ENCODE results near the gene IVD. TPM values are rescaled to one million over a fixed set of nuclear protein-coding genes. Genes with fewer than 3 reads are reported as not detected.
A peak's percentile ranks its signal among the peaks of the same experiment; 100 is the strongest.

IVD gene
- total and polyA plus RNA-seq, 9 of the 15 experiments (the other 6 are each of a cell fraction or from before 2014, with no cell fraction given): 0.15 to 4.5 (median 2.4) TPM

- peak; percentile 2; the same call in 1 of the 3 replicates for ATAC-seq
- WGBS (ENCODE audit: insufficient coverage, low coverage, missing lambda C conversion rate): 9% methylated on average over 16 of the region's 17 CpGs
- intact Hi-C loops (cut with micrococcal nuclease): no loop called here
- ChIA-PET CTCF (ENCODE audit: low intra/inter-chr PET ratio) (no interaction called here), POLR2A (interaction anchor here (0.6 to 2.7 kb wide), 5 partner anchors 11 to 439 kb away, joined by 3 to 16 read pairs (median 3); partner anchors contain the start of gene RAD51)
- Histone ChIP-seq H3K79me2 (ENCODE audit: control insufficient read depth, insufficient read depth, low read length) (peaks cover 36% of the 10 kb centered on the region), H3K9ac (ENCODE audit: insufficient read depth in 1 of 2, low read depth in 2 of 2, low read length in 2 of 2) (peak overlapping the region; percentile 74 to 88), H4K20me1 (replicated peaks; ENCODE audit: control insufficient read depth, insufficient read depth, low read length) (no peaks in the 10 kb centered on the region), H3K4me3 (peak overlapping the region; percentile 43), H3K36me3 (ENCODE audit: control insufficient read depth, insufficient read depth, low read length) (no peaks in the 10 kb centered on the region), H3K27ac (ENCODE audit: extremely low read depth, low read depth, low read length) (peak overlapping the region; percentile 78), H3K4me1 (replicated peaks in 1 of 2; ENCODE audit: control insufficient read depth in 2 of 2, insufficient read depth in 2 of 2, low read length in 2 of 2) (peaks cover 45 to 61% of the 10 kb centered on the region in 2 experiments), H3K4me2 (ENCODE audit: insufficient read depth, low read length) (peak overlapping the region; percentile 85), H3K27me3 (ENCODE audit: control insufficient read depth in 2 of 2, insufficient read depth in 2 of 2, low read length in 2 of 2) (no peaks in the 10 kb centered on the region), H3K9me1 (ENCODE audit: control insufficient read depth, insufficient read depth, low read length) (no peaks in the 10 kb centered on the region), H3K9me3 (replicated peaks; ENCODE audit: control insufficient read depth, insufficient read depth, low read depth, low read length) (no peaks in the 10 kb centered on the region), H2AFZ (ENCODE audit: low read depth, low read length) (peak overlapping the region; percentile 95)
- in situ Hi-C loops (cut with MboI): no loop called here
- BruUV-seq (replicated peaks): no TSS peak
- DNase-seq (ENCODE audit: extremely low read depth in 1 of 4, low spot score in 3 of 4): peak in 2 of 4 experiments; percentile 41 to 56
- peak; percentile 67 for FAIRE-seq
- TF ChIP-seq ZNF740 (CRISPR knock-in tag; IDR thresholded peaks at IDR 0.05): 0 out of 2 replicates have a peak, but pooled peaks have one; percentile 15
- no peak for TF ChIP-seq ZNF740 (tag; IDR thresholded peaks at IDR 0.05)
- TF ChIP-seq FOXP1 (CRISPR knock-in tag; IDR thresholded peaks at IDR 0.05): 0 out of 2 replicates have a peak, but pooled peaks have one; percentile 36
- TF ChIP-seq, protein P1, sequence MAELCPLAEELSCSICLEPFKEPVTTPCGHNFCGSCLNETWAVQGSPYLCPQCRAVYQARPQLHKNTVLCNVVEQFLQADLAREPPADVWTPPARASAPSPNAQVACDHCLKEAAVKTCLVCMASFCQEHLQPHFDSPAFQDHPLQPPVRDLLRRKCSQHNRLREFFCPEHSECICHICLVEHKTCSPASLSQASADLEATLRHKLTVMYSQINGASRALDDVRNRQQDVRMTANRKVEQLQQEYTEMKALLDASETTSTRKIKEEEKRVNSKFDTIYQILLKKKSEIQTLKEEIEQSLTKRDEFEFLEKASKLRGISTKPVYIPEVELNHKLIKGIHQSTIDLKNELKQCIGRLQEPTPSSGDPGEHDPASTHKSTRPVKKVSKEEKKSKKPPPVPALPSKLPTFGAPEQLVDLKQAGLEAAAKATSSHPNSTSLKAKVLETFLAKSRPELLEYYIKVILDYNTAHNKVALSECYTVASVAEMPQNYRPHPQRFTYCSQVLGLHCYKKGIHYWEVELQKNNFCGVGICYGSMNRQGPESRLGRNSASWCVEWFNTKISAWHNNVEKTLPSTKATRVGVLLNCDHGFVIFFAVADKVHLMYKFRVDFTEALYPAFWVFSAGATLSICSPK (IDR thresholded peaks at IDR 0.05; ENCODE audit: borderline replicate concordance): peak; percentile 99
- 0 out of 2 replicates have a peak, but pooled peaks have one; percentile 1 for TF ChIP-seq EP400 (IDR thresholded peaks at IDR 0.05)
- TF ChIP-seq, protein P2, sequence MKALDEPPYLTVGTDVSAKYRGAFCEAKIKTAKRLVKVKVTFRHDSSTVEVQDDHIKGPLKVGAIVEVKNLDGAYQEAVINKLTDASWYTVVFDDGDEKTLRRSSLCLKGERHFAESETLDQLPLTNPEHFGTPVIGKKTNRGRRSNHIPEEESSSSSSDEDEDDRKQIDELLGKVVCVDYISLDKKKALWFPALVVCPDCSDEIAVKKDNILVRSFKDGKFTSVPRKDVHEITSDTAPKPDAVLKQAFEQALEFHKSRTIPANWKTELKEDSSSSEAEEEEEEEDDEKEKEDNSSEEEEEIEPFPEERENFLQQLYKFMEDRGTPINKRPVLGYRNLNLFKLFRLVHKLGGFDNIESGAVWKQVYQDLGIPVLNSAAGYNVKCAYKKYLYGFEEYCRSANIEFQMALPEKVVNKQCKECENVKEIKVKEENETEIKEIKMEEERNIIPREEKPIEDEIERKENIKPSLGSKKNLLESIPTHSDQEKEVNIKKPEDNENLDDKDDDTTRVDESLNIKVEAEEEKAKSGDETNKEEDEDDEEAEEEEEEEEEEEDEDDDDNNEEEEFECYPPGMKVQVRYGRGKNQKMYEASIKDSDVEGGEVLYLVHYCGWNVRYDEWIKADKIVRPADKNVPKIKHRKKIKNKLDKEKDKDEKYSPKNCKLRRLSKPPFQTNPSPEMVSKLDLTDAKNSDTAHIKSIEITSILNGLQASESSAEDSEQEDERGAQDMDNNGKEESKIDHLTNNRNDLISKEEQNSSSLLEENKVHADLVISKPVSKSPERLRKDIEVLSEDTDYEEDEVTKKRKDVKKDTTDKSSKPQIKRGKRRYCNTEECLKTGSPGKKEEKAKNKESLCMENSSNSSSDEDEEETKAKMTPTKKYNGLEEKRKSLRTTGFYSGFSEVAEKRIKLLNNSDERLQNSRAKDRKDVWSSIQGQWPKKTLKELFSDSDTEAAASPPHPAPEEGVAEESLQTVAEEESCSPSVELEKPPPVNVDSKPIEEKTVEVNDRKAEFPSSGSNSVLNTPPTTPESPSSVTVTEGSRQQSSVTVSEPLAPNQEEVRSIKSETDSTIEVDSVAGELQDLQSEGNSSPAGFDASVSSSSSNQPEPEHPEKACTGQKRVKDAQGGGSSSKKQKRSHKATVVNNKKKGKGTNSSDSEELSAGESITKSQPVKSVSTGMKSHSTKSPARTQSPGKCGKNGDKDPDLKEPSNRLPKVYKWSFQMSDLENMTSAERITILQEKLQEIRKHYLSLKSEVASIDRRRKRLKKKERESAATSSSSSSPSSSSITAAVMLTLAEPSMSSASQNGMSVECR (CRISPR knock-in tag; IDR thresholded peaks at IDR 0.05): 0 out of 2 replicates have a peak, but pooled peaks have one; percentile 8
- TF ChIP-seq, protein P3, sequence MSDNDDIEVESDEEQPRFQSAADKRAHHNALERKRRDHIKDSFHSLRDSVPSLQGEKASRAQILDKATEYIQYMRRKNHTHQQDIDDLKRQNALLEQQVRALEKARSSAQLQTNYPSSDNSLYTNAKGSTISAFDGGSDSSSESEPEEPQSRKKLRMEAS (CRISPR knock-in tag; IDR thresholded peaks at IDR 0.05): peak; percentile 31; the same call in 1 of the 2 replicates
- no peak for TF ChIP-seq ATF1 (CRISPR knock-in tag; IDR thresholded peaks at IDR 0.05)
- TF ChIP-seq ATF1 (tag; IDR thresholded peaks at IDR 0.05): no peak
- no peak for TF ChIP-seq GTF2A2 (tag; IDR thresholded peaks at IDR 0.05)
- peak; percentile 17 for TF ChIP-seq RBBP5 (IDR thresholded peaks at IDR 0.05; ENCODE audit: borderline replicate concordance, insufficient read depth, low read length, poor library complexity, severe bottlenecking)
Observed at GRCh38 chr15:40436892-40437751, 31.5 kb downstream of the IVD start.
